ENCODE results near the gene ANKRD11. TPM values are rescaled to one million over a fixed set of nuclear protein-coding genes. Genes with fewer than 3 reads are reported as not detected.

ANKRD11 gene
- polyA plus RNA-seq, 1 donor (not counting 4 experiments of a cell fraction or from before 2014, with no cell fraction given), result 30.1 TPM

GRCh38 chr16:89290887-89291286 is 199.5 kb downstream of the ANKRD11 start:
- Histone ChIP-seq H3K79me2 (ENCODE audit: control insufficient read depth, insufficient read depth, low read length) (peaks cover 43% of the 10 kb centered on the region), H4K20me1 (ENCODE audit: control insufficient read depth, extremely low read depth, insufficient read depth, low read length) (peaks cover 13% of the 10 kb centered on the region)
- dilution Hi-C loops (cut with MboI; ENCODE audit: extremely low pct_ligation_motif_present, low sequenced_read_pairs), result no loop called here

DNA sequence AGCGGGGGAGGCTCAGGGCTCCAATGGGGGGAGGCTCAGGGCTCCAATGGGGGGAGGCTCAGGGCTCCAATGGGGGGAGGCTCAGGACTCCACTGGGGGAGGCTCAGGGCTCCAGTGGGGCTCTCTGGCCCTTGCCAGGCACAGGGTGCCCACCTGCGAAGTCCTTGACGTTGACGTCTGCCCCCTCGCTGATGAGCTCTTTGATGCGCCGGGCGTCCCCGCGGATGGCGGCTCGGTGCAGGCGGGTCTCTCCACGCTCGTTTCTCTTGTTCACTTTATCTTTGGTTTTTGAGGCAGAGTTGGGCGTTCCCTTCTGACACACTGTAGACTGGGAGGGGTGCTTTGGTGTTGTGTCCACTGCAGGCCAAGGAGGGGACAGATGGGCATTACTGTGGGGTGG is 199.9 kb downstream of the ANKRD11 start:
- Histone ChIP-seq H3K9me3 (ENCODE audit: control insufficient read depth, low read depth, low read length) (no peaks in the 10 kb centered on the region), H3K9me1 (ENCODE audit: control insufficient read depth, extremely low read depth, insufficient read depth, low read length) (no peaks in the 10 kb centered on the region), H3K79me2 (ENCODE audit: control insufficient read depth, insufficient read depth, low read length) (peaks cover 40% of the 10 kb centered on the region), H3K4me1 (ENCODE audit: control insufficient read depth, extremely low read depth, insufficient read depth, low read length) (no peaks in the 10 kb centered on the region), H3K27ac (ENCODE audit: control insufficient read depth, insufficient read depth, low read length) (no peak overlapping the region), H3K4me3 (ENCODE audit: control insufficient read depth in 2 of 3, extremely low read depth in 1 of 3, insufficient read depth in 2 of 3, low read depth in 1 of 3, low read length in 3 of 3) (no peak overlapping the region), H3K27me3 (ENCODE audit: control insufficient read depth, extremely low read depth, insufficient read depth, low read length) (no peaks in the 10 kb centered on the region), H4K20me1 (ENCODE audit: control insufficient read depth, extremely low read depth, insufficient read depth, low read length) (peaks cover 13% of the 10 kb centered on the region), H3K4me2 (ENCODE audit: control insufficient read depth, extremely low read depth, insufficient read depth, low read depth, low read length) (no peak overlapping the region), H3K9ac (ENCODE audit: control insufficient read depth, extremely low read depth, insufficient read depth, low read length) (no peak overlapping the region), H2AFZ (ENCODE audit: control insufficient read depth, low read length) (no peak overlapping the region), H3K36me3 (ENCODE audit: control insufficient read depth in 2 of 2, extremely low read depth in 1 of 2, insufficient read depth in 2 of 2, low read length in 2 of 2) (peaks cover 34 to 45% of the 10 kb centered on the region in 2 experiments)
- TF ChIP-seq EZH2 (IDR thresholded peaks at IDR 0.05; ENCODE audit: low read length), result no peak
- no peak for TF ChIP-seq CTCF (optimal IDR thresholded peaks at IDR 0.05 in 1 of 3, IDR thresholded peaks at IDR 0.05 in 1 of 3, conservative IDR thresholded peaks at IDR 0.05 in 1 of 3; ENCODE audit: extremely low read depth in 1 of 3, insufficient read depth in 2 of 3, low read length in 3 of 3)
- DNase-seq (ENCODE audit: low read depth, low spot score) (no peak), FAIRE-seq (no peak)
- dilution Hi-C loops (cut with MboI; ENCODE audit: extremely low pct_ligation_motif_present, low sequenced_read_pairs), result no loop called here

More at GRCh38 chr16:89290887-89291286, 199.5 kb downstream of the ANKRD11 start:
- Histone ChIP-seq H2AFZ (ENCODE audit: control insufficient read depth, low read length) (no peak overlapping the region), H3K4me1 (ENCODE audit: control insufficient read depth, extremely low read depth, insufficient read depth, low read length) (no peaks in the 10 kb centered on the region), H3K9ac (ENCODE audit: control insufficient read depth, extremely low read depth, insufficient read depth, low read length) (no peak overlapping the region), H3K4me2 (ENCODE audit: control insufficient read depth, extremely low read depth, insufficient read depth, low read depth, low read length) (no peak overlapping the region), H3K36me3 (ENCODE audit: control insufficient read depth in 2 of 2, extremely low read depth in 1 of 2, insufficient read depth in 2 of 2, low read length in 2 of 2) (peaks cover 30 to 41% of the 10 kb centered on the region in 2 experiments), H3K9me3 (ENCODE audit: control insufficient read depth, low read depth, low read length) (no peaks in the 10 kb centered on the region), H3K4me3 (ENCODE audit: control insufficient read depth in 2 of 3, extremely low read depth in 1 of 3, insufficient read depth in 2 of 3, low read depth in 1 of 3, low read length in 3 of 3) (no peak overlapping the region), H3K27ac (ENCODE audit: control insufficient read depth, insufficient read depth, low read length) (no peak overlapping the region), H3K9me1 (ENCODE audit: control insufficient read depth, extremely low read depth, insufficient read depth, low read length) (no peaks in the 10 kb centered on the region), H3K27me3 (ENCODE audit: control insufficient read depth, extremely low read depth, insufficient read depth, low read length) (no peaks in the 10 kb centered on the region)
- TF ChIP-seq EZH2 (IDR thresholded peaks at IDR 0.05; ENCODE audit: low read length), result no peak
- TF ChIP-seq CTCF (optimal IDR thresholded peaks at IDR 0.05 in 1 of 3, IDR thresholded peaks at IDR 0.05 in 1 of 3, conservative IDR thresholded peaks at IDR 0.05 in 1 of 3; ENCODE audit: extremely low read depth in 1 of 3, insufficient read depth in 2 of 3, low read length in 3 of 3), result no peak
- no peak for FAIRE-seq
- no peak for DNase-seq (ENCODE audit: low read depth, low spot score)
